GM18873 (cell line): ENCODE measurements around the gene SIVA1.

Source experiments
- ATAC-seq: cut with Tn5 transposase; IDR thresholded peaks from one replicate; pipeline ENCODE4 v1.9.1; 2021; ENCODE audit warnings: mild to moderate bottlenecking, moderate library complexity, moderate number of reproducible peaks; ENCODE audit not compliant: unreplicated experiment, low FRiP score

The SIVA1 gene

GRCh38 chr14:104805326-104805678, 52.4 kb downstream of the SIVA1 start:
- ATAC-seq, result no peak

- ATAC-seq, result no peak
These were observed 53.1 kb downstream of the SIVA1 start for GRCh38 chr14:104805941-104806624.

GRCh38 chr14:104806625-104807465, 53.9 kb downstream of the SIVA1 start:
- no peak for ATAC-seq

- no peak for ATAC-seq
These were observed 55.5 kb downstream of the SIVA1 start for GRCh38 chr14:104808456-104808855.
